ENCODE results near the gene IL31. TPM values are rescaled to one million over a fixed set of nuclear protein-coding genes. Genes with fewer than 3 reads are reported as not detected.

Gene IL31
- total and polyA plus RNA-seq, 2 of the 4 experiments (the other 2 are of a cell fraction): not detected

Small RNAs within 50 kb of the gene (microRNA-seq; reads per million reads assigned to microRNA genes)
- gene DIABLO (ENCODE audit: insufficient read depth, insufficient read length): not detected

Small RNAs within 50 kb of the gene (small RNA-seq; reads per million reads assigned to genes)
- gene DIABLO: 0 to 2.9 (median 0.46) reads per million in 5 experiments

Other genes starting within 250 kb of the IL31 start
- gene BCL7A, start 152.3 kb downstream of the IL31 start, total RNA-seq (2012; rRNA removed): 5.6 and 6.1 TPM in 2 replicates
- 7.9 and 8.6 TPM in 2 replicates for gene BCL7A, start 152.3 kb downstream of the IL31 start, polyA plus RNA-seq (2012; rRNA removed)
- 2.7 and 3.1 TPM in 2 replicates for gene MLXIP, start 95.5 kb downstream of the IL31 start, total RNA-seq (2012; rRNA removed)
- 9.5 and 10.8 TPM in 2 replicates for gene MLXIP, start 95.5 kb downstream of the IL31 start, polyA plus RNA-seq (2012; rRNA removed)
- gene LRRC43, start 8.9 kb upstream of the IL31 start, total RNA-seq (2012; rRNA removed): 0.36 TPM in 1 of 2 replicates, not detected in the other
- gene LRRC43, start 8.9 kb upstream of the IL31 start, polyA plus RNA-seq (2012; rRNA removed): 0.19 and 0.26 TPM in 2 replicates
- gene B3GNT4, start 29.5 kb upstream of the IL31 start, total RNA-seq (2012; rRNA removed): under 0.01 and 0.18 TPM in 2 replicates
- gene B3GNT4, start 29.5 kb upstream of the IL31 start, polyA plus RNA-seq (2012; rRNA removed): 0.53 and 0.99 TPM in 2 replicates
- gene DIABLO, start 51.8 kb upstream of the IL31 start, total RNA-seq (2012; rRNA removed): 102 and 104 TPM in 2 replicates
- 67.0 and 69.7 TPM in 2 replicates for gene DIABLO, start 51.8 kb upstream of the IL31 start, polyA plus RNA-seq (2012; rRNA removed)
- 20.3 and 21.4 TPM in 2 replicates for gene VPS33A, start 92.3 kb upstream of the IL31 start, total RNA-seq (2012; rRNA removed)
- 14.0 and 14.3 TPM in 2 replicates for gene VPS33A, start 92.3 kb upstream of the IL31 start, polyA plus RNA-seq (2012; rRNA removed)
- 54.8 and 58.9 TPM in 2 replicates for gene CLIP1, start 248.4 kb upstream of the IL31 start, total RNA-seq (2012; rRNA removed)
- gene CLIP1, start 248.4 kb upstream of the IL31 start, polyA plus RNA-seq (2012; rRNA removed): 35.6 and 38.0 TPM in 2 replicates

All from IMR-90 (cell line).